Stimulated activated CD4-positive, alpha-beta T cell treated with anti-CD3 and anti-CD28 coated beads, Interleukin-1b, Interleukin-23, amount 100 ng/mL, for 4 hours (primary cell): Measurements from ENCODE around the gene DHRS11.

Source experiments
- DNase-seq, 2 donors: peaks; one replicate each; pipeline ENCODE4 v3.0.0-alpha.2; 2020; ENCODE audit warnings: low read depth in 2 of 2

The DHRS11 gene

DNA sequence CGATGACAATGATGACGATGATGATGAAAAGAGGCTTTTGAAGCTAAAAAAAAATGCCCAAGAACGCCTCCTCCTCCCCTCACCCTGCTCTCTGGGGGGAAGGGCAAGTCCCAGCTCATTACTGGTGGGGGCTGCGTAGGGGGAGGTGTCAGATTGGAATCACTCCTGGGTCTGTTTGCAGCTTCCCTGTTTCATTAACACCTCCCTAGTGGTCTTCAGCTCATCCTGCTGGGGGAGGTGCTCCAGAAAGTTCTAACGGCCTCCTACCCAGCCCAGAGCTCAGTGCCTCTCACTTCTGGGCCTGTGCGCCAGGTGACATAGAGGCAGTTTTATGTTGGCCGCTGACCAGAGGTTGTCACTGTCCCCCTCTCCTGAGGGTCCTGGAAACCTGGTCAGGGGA, 22.4 kb downstream of the DHRS11 start:
- no peak for DNase-seq

DNA sequence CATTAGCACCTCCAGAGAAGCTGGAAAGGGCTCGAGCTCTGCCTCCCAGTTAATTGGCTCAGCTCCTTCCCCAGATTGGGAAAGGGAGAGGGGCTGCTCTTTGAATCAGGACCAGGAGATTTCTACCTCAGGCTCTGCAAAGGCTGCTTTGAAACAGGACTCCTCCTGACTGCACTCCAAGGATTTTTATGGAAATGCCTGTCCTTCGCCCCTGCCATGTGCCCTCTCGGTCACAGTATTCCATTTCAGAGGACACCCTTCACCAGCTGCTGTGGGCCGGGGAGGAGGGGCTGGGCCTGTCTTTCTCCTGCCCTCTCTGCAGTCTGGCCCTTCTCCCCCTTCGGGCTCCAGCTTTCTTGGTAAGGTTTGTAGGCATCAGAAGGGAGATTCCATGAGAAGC, 23.3 kb downstream of the DHRS11 start:
- no peak for DNase-seq

DNA sequence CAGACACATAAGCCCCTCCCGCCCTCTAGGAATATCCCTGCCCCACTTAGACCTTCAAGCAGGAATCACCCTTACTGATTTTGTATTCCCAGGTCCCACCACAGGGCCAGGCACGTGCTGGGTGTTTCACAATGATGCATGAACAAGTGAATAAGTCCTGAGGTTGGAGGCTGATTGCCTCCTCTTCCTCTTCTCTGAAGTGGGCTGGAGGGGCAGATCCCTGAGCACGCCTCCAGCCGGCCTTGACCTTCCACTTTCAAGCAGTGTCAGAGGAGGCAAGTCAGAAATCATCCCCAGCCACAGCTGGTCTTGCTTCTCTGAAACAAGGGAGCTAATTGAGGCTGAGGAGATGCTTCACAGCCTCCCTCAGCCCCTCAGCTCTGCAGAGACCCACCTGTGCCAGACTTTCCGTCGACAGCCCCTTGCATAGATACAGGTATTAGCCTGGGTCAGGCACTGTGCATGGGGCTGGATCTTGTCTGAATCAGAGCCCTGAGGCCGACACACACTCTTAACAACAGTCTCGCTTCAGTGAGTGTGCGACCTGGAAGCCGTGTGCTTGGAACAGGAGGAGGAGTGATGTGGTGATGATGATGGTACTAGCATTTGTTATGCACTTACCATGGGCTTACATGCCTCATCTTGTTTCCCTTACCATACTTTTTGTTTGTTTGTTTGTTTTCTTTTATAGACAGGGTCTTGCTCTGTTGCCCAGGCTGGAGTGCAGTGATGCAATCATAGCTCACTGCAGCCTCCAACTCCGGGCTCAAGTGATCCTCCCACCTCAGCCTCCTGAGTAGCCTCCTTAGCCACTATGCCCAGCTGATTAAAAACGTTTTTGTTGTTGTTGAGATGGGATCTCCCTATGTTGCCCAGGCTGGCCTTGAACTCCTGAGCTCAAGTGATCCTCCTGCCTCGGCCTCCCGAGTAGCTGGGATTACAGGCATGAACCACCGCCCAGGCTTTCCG, 24.7 kb downstream of the DHRS11 start:
- no peak for DNase-seq

DNA sequence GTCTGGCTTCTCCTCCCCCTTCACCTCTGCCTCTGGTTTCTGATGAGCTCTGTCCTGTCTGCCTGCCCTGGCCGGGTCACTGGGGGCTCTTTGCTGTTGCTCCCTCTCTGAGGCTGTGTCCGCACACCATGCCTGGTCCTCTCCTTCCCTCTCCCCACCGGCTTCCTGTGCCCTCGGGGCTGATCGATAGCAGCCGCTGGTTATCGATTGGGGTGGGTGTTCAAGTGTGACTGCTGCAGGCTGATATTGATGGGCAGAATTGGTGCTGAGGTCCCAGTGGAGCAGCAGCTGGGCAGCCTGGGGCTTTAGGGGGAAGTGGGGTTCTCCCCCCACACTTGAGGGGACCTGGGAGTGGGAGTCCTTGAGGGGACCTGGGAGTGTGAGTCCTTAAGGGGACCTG, 26.1 kb downstream of the DHRS11 start:
- DNase-seq = no peak

DNA sequence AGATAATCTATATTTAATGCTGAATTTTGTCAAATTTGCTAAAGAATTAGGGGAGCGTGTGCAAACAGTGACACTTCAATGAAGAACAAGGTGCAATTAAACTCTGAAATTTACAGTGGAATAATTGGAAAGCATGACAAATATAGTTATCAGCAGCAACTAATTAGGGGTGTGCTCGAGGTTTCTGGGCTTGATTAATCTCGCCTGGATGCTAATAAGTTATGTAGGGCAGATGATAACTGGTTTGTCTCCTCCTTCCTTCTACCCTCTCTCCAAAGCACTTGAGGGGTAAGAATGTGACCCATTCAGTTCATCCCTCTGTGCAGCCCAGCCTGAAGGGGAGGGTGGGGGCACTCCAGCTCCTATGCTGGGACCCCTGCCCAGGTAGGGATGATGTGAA, 31.6 kb downstream of the DHRS11 start:
- no peak for DNase-seq

DNA sequence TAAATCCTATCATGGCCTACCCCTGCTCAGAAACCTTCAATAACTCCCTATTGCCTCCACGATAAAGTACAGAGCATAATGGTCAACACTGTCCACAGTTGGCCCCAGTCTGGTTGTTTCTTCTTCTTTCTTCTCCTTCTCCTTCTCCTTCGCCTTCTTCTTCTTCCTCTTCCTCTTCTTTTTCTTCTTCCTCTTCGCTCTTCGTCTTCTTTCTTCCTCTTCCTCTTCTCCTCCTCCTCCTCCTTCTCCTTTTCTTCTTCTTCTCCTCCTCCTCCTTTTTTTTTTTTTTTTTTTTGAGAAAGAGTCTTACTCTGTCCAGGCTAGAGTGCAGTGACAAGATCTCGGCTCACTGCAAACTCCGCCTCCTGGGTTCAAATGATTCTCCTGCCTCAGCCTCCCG, 33.5 kb downstream of the DHRS11 start:
- DNase-seq = no peak

DNA sequence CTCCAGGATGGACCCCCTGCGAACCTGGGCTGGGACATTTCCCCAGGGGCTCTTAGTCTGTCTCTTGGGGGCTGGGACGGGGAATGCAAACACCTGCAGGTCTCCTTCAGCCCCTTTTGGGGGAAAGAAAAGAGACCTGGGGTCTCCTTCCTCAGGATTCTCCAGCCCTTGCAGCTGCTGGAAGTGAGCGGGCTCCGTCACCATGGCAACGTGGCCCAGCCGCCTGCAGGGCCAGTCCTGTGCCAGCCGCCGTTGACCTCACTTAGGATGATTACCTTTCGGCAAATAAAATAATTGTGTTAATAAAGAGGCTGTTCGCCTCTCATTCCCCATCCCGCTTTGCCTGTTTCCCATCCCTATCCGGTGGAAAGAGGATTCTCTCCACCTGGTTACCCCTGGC, 35.4 kb downstream of the DHRS11 start:
- no peak for DNase-seq

DNA sequence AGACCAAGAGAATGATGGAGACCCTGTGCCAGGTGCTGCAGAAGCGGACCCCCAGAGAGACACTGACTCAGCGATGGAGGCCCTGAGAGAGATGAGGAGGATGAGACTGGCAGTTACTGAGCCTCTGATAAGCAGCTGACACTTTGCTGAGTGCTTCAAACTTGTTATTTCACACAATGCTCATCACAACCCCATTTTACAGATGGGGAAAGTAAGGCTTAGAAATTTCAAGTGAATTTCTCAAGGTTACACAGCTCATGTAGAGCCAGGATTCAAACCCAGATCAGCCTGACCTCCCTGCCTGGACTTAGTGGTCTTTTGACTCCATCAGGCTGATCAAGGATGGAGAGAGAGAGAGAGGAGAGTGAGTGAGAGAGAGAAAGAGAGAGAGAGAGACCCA, 36.9 kb downstream of the DHRS11 start:
- DNase-seq = no peak

DNA sequence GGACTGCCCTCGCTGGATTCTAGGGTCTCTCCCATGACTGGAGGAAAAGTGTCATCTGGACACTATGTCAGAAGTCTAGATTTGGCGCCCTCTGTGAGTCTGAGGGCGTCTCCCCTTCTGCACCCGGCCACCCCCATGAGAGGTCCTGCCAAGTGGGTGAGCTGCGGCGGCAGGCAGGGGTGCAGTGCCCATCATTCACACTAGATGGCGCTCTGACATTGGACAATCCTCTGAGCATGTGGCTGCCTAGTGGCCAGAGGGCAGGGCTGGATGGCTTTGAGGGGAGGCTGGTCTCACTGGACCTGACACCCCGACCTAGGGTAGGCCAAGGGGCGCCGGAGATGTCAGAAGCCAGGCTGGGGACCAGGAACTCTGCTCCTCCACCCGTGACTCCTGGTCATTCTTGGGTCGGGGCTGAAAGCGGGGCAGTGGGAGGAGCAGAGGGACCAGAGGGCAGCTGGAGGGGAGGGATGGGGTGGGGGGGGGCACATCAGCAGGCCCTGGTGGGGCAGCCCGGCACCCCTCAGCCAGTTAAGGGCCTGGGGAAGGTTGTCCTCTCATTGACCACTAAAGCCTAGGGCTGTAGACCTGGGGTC, 37.7 kb downstream of the DHRS11 start:
- DNase-seq = peak; percentile 70 to 79

DNA sequence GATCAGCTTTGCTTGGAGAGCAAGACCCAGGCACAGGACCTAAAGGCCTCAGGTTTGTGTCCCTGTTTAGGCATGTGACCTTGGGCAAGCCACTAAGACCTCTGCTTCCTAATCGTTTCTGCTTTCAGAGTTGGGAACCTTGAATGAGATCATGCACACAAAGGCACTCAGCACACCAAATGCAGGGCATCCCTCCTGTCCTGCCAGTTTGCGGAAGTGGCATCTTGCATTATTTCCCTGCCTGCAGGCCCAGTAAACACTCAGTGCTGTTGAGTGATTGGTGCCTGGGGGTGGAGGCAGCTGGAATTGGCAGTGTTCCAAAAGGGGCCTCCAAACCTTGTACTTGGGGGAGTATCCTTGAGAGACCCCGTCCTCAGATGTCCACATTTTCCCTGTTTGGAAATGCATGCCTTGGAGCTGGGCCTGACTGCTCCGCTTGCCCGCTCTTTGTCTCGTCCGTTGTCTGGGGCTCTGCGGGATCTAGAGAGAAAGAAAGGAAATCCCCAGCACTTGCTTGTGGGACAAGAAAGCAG, 38.4 kb downstream of the DHRS11 start:
- no peak for DNase-seq

DNA sequence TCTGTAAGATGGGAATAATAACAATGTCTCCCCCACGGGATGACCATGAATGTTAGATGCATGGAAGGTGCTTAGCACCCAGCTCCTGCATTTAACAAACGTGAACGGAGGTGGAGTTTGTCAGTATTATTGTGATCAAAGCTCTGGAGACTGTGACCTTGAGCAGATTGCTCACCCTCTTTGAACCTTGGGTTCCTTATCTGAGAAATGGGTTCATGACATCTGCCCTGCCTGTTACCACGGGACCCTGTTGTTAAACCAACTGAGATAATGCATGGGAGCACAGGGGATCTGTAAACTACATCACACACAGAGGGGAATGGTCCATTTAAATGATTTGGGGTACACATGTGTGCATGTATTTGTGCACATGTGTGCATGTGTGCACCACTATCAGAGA, 39.3 kb downstream of the DHRS11 start:
- no peak for DNase-seq

DNA sequence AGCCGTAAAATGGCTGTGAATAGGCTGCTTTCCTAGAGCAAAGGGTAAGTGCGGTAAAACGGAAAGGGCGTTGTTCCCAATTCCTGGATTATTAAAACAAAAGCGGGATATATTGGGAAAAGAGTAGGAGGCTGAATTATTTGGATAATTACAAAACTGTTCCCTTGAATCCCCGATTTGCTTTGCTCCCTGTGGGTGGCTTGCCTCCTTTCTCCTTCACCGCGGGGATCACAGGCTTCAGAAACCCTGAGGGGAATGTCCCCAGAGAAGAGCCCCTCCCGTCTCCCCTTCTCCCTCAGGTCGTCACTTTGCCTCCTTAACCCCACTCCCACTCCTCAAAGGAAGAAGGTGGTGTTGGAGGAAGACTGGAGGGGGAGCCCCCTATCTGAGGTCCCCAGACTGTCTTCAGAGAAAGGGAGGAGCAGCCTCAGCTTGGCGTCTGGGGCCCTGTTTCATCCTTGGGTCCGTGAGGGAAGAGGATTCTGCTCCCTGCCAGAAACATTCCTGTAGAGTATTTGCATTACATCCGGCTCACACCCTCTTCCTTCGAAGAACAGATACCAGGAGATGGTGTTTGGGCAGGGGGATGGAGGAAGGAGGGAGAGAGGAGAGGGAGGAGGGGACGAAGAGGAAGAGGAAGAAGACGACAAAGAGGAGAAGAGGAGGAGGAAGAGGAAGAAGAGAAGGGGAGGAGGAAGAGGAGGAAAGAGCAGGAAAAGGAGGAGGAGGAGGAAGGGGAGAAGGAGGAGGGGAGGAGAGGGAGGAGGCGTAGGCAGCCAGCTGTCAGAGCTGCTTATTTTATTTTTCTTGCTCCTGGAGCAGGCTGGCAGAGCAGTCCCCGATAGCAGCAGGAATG, 41.5 kb downstream of the DHRS11 start:
- no peak for DNase-seq

DNA sequence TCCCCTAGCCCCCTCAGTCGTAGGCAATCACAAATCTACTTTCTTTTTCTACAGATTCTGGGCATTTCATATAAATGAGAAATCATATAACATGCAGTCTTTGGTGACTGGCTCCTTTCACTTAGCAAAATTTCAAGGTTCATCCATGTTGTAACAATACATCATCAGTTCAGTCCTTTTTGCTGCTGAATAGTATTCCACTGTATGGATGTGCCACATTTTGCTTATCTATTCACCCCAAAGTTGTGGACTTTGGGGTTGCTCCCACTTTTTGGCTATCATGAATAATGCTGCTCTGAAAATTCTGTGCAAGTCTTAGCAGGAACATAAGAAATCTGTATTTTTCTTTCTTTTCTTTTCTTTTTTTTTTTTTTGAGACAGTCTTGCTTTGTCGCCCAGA, 48.7 kb downstream of the DHRS11 start:
- no peak for DNase-seq

DNA sequence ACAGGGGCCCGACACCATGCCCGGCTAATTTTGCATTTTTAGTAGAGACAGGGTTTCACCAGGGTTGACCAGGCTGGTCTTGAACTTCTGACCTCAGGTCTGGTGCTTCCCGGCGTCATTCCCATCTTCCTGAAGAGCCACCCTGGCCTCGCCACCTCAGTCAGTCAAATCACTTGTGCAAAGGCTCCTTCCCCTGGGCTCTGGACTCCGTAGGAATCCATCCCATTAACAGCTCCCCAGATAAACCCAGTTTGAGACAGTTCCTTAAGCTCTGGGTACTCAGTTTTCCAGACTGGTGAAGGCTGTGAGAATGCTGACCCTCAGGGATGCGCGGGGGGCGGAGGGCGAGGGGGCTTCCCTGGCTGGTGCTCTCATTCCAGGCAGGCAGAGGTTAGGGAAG, 49.2 kb downstream of the DHRS11 start:
- DNase-seq = no peak

DNA sequence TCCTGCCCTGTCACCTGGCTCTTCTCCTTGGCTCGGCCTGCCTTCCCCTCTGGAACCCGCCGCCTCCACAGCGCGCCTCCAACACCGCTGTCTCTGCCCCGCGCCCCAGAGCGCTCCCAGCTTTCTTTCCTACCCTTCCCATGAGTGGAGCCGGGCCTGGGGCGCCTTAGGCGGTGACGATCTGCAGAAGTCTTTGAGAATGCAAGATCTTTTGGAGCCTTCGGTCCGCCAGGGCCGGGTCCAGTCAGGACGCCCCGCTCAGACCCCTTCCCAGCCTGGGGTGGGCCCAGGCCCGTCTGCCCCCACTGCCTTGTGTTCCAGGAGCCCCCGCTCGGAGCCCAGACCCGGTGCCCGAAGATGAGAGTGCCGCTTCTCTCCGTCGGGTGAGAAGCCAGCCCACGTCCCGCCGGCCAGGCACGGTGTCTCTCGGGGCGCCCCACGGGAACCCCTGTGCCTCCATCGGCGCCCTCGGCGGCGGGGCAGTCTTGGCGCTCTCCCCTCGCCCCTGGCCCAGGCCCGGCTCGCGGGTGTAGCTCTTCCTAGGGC, 49.7 kb downstream of the DHRS11 start:
- no peak for DNase-seq

DNA sequence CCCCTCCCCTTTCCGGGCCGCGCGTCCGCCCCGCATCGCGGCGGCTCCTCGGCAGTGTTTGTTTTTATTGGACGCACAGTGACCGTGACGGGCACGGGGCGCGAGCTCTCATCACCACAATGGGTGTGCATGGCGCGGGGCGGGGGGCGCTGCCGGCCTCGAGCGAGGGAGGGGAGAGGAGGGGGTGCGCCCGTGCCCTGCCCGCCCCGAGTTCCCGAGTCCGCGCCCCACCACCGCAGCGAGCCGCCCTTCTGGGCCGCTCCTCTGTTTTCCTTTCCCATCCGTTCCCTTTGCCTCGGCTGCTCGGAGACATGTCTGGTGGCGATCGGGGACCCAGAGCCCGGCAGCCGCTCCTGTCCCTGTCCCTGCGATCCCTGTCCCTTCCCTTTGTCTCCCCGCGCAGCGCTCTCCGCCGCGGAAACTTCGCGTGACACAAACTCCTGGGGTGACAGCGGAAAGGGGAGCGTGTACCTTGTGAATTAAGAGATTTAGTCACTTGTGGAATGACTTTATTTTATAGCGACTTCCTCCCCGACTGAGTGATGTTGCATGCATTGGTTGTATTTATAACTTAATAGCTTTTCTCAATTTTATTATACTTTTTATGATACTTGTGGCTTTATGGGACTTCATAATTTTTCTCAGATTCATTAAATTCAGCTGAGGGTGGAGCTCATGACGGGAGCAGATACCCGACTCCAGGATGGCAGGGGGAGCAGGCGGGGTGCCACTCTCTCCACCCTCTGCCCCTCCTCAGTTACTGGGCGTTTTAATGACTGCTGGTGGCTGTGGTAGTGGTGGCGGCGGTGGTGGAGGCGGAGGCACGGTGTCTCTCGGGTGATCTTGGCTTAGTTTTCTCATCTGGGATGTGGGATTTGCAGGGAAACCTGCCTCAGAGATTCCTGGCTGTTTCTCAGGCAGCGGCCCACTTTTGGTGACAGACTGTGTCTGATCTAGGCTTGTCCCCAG, 50.5 kb downstream of the DHRS11 start:
- DNase-seq = no peak

DNA sequence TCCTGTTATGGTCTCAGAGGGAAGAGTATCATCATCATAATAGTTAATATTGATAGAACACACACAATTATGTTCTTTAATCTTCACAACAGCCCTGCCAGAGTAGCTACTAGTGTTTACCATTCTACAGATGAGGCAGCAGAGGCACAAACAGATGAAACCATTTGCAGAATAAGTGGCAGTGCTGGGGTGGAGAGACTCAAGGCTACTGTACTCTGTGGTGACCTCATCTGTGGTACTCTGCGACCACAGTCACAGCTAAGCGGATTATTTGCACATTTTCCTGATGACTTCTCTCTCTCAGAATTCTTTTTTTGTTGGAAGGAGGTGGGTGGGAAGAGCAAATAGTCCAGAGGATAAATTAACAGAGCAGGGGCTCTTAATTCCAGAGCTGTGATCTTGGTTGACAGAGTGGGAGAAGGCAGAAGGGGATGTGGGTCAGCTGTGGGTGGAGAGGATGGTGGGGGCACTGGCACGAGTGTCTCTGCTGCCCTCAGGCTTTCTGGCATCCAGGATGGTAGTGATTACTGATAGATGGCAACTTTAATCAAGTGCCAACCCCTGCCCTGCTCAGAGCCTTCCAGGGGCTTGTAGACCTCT, 51.5 kb downstream of the DHRS11 start:
- DNase-seq = no peak

DNA sequence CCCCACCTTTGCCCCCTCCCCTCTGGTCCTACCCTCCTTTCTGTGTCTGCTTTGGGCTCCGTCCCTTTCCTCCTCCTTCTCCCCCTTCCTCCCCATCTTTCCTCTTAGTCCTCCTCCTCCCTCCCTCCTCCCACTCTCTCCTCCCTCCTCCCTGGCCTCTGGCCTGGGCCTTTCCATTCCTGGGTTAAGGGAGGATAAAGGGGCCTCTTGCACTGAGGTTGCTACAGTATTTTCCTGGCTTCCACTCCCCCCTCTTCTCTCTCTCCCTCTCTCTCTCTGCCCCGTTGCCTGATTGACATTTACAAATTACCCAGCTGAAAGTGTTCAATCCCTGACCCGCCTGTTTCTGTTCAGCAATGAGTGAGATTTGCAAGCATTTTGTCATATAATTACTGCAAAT, 53.7 kb downstream of the DHRS11 start:
- no peak for DNase-seq

DNA sequence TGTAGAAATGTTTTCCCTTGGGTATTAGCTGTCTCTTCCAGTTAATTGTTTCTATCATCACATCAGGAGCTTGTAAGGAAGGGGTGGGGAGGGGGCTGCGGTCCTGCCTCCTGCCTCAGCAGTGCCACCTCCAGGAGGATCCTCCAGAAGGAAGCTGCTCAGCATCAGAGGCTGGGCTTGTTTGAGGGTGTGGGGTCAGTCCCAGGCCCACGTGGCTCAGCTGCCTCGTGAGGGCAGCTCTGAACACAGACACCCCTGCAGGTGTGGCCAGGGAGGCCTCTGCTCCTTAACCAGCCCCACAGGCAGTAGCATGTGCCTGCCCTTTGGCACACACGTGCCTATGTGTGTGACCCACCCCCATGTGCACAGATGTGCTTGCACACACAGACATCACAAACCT, 56.0 kb downstream of the DHRS11 start:
- DNase-seq = no peak

DNA sequence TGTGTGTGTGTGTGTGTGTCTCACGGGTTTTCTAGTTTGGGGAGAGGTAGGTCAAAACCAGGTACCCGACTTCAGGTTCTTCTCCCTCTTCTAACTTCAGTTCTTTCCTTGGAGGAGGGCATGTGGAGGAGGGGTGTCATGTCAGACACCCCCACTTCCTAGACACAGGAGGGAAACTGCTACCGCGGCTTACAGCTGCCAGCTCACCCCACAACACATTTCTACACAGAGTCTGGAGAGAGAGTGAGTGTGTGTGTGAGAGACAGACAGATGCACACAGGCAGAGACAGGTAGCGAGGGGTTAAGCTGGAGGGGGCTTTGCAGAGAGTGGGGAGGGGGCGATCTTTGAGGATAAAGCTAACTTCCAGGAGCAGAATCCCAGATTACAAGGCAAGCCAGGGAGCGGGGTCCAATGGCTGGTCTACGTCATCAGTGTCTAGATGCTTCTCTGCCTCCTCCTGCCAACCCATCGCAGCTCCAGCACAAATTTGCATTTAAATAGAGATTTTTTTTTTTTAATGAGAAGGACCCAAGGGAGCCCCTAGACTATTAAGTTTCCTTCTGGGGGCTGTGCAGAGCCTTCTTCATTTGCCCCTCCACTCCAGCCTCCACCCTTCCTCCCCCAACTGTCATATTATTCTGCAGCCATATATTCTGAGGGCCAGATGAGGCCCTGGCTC, 58.6 kb downstream of the DHRS11 start:
- DNase-seq = no peak
